K562 (cell line): Measurements from ENCODE around the gene SIMC1. TPM values are rescaled to one million over a fixed set of nuclear protein-coding genes. Genes with fewer than 3 reads are reported as not detected.
A peak's percentile ranks its signal among the peaks of the same experiment; 100 is the strongest.

Experiments
- ATAC-seq: fragments of 200-7000 bp; cut with Tn5 transposase; 3 replicates; pipeline ENCODE4 v1.9.1; 2020; ENCODE audit warnings: moderate library complexity
- BruUV-seq: library from RNA; stranded (reverse); fragments of 400-500 nt; replicated peaks from 2 replicates; lab custom pipeline; 2021; lab: Mats Ljungman, UMichigan
- CTCF ChIA-PET: fragments of 300-600 bp; formaldehyde crosslinking; extraction: SDS; loops from one replicate; lab custom pipeline; 2021; ENCODE audit warnings: low intra/inter-chr PET ratio; lab: Yijun Ruan, JAX
- POLR2A ChIA-PET: fragments of 300-600, 350-650 bp; sonication (Branson Sonifier 250); formaldehyde crosslinking; extraction: SDS; loops from one replicate; lab custom pipeline; 2021; ENCODE audit warnings: antibody characterized with exemption, inconsistent platforms; lab: Yijun Ruan, JAX
- DNase-seq, 4 experiments: peaks; one replicate each; pipeline versions ENCODE4 v3.0.0 to v3.0.0-alpha.2; 2011 to 2018; ENCODE audit warnings: low spot score in 3 of 4, mixed read lengths in 3 of 4; ENCODE audit errors: extremely low read depth in 1 of 4
- FAIRE-seq: peaks from 2 replicates; lab custom pipeline; 2011; peaks lifted over from hg19 to GRCh38; lab: Jason Lieb, UNC
- H2AFZ ChIP-seq: 2 replicates; pipeline ENCODE4 v1.6.0; 2011; ENCODE audit warnings: low read depth, low read length, control low read depth, inconsistent platforms
- H3K27ac ChIP-seq: fragments of 200-600 bp; 3 replicates; pipeline ENCODE4 v1.8.0; 2011; ENCODE audit warnings: low read depth, mild to moderate bottlenecking, control low read depth, inconsistent platforms, low read length, moderate library complexity, mixed read lengths; ENCODE audit errors: extremely low read depth
- H3K27me3 ChIP-seq, 2 experiments: fragments of 300-600 bp in 1 of 2; 2 replicates in 1 of 2; 3 replicates in 1 of 2; pipeline versions ENCODE4 v1.6.0 to v1.8.0; 2011; ENCODE audit warnings: inconsistent platforms in 2 of 2, low read length in 2 of 2, mild to moderate bottlenecking in 1 of 2, mixed read lengths in 1 of 2, moderate library complexity in 1 of 2; ENCODE audit not compliant: control insufficient read depth in 2 of 2, insufficient read depth in 2 of 2
- H3K36me3 ChIP-seq: fragments of 300-600 bp; 3 replicates; pipeline ENCODE4 v1.8.0; 2011; ENCODE audit warnings: mild to moderate bottlenecking, low read length, inconsistent platforms; ENCODE audit not compliant: control insufficient read depth, insufficient read depth
- H3K4me1 ChIP-seq, 2 experiments: fragments of 200-600 bp in 1 of 2; replicated peaks in 1 of 2; 2 replicates in 1 of 2; 3 replicates in 1 of 2; pipeline versions ENCODE4 v1.5.1 to v1.8.0; 2011; ENCODE audit warnings: inconsistent platforms in 2 of 2, low read length in 2 of 2, mild to moderate bottlenecking in 1 of 2, mixed read lengths in 1 of 2, moderate library complexity in 1 of 2; ENCODE audit not compliant: control insufficient read depth in 2 of 2, insufficient read depth in 2 of 2
- H3K4me2 ChIP-seq: 2 replicates; pipeline ENCODE4 v1.6.1; 2011; ENCODE audit warnings: low read length, control low read depth, inconsistent platforms, mixed read lengths; ENCODE audit not compliant: insufficient read depth
- H3K4me3 ChIP-seq: fragments of 200-600 bp; sonication (generic), shearing (Covaris generic); 2 replicates; pipeline ENCODE4 v1.5.1; 2016; ENCODE audit warnings: control low read depth, inconsistent platforms
- H3K79me2 ChIP-seq: fragments of 200-600 bp; 3 replicates; pipeline ENCODE4 v1.8.0; 2011; ENCODE audit warnings: low read length, inconsistent platforms; ENCODE audit not compliant: control insufficient read depth, insufficient read depth
- H3K9ac ChIP-seq, 2 experiments: 2 replicates each; pipeline versions ENCODE4 v1.6.0 to v1.6.1; 2011; ENCODE audit warnings: low read depth in 2 of 2, low read length in 2 of 2, control low read depth in 1 of 2, inconsistent platforms in 1 of 2, mild to moderate bottlenecking in 1 of 2, mixed read lengths in 1 of 2; ENCODE audit not compliant: insufficient read depth in 1 of 2
- H3K9me1 ChIP-seq: one replicate; pipeline ENCODE4 v1.6.0; 2011; ENCODE audit warnings: inconsistent platforms, mild to moderate bottlenecking, low read length, moderate library complexity; ENCODE audit not compliant: control insufficient read depth, insufficient read depth
- H3K9me3 ChIP-seq: replicated peaks from 2 replicates; pipeline ENCODE4 v1.5.1; 2011; ENCODE audit warnings: low read depth, low read length, inconsistent platforms; ENCODE audit not compliant: control insufficient read depth, insufficient read depth
- H4K20me1 ChIP-seq: replicated peaks from 2 replicates; pipeline ENCODE4 v1.6.1; 2011; ENCODE audit warnings: low read length, inconsistent platforms, mixed read lengths; ENCODE audit not compliant: control insufficient read depth, insufficient read depth
- CREB1 ChIP-seq, 2 experiments: sonication (generic) in 1 of 2; formaldehyde crosslinking in 1 of 2; IDR thresholded peaks; 2 replicates each; pipeline versions ENCODE4 v1.6.1 to v1.8.0; 2012 to 2022; ENCODE audit warnings: inconsistent platforms in 1 of 2, mild to moderate bottlenecking in 1 of 2, missing genetic modification reagents in 1 of 2, moderate library complexity in 1 of 2
- GATAD2A ChIP-seq: fragments of 450-650 bp; IDR thresholded peaks from 2 replicates; pipeline ENCODE4 v1.6.1; 2017
- WGBS: fragments of 100-300 bp; shearing (Covaris generic); methylation state at CpG from one replicate; pipeline ENCODE4 v1.1.6; 2016; ENCODE audit warnings: low coverage, mixed read lengths; ENCODE audit not compliant: insufficient coverage; ENCODE audit errors: missing lambda C conversion rate; 5-methylcytosine and 5-hydroxymethylcytosine counted together
- in situ Hi-C: fragments of 300-500 bp; cut with MboI; formaldehyde crosslinking; loops from 4 replicates; pipeline ENCODE4 v1.15.0; 2018; ENCODE audit warnings: inconsistent platforms, mixed read lengths
- intact Hi-C: fragments of 100-400 bp; cut with micrococcal nuclease; formaldehyde crosslinking; loops from 2 replicates; pipeline ENCODE4 v1.14.2; 2022
- polyA plus RNA-seq, 8 experiments: library from polyadenylated mRNA; depleted of rRNA in 4 of 8; stranded (reverse) in 5 of 8; unstranded in 3 of 8; fragments of >200 nt; fragmentation: Nextera tagmentation in 2 of 8; fragmentation: Illumina TruSeq in 1 of 8; extraction: Ambion mirVana in 2 of 8; extraction: Trizol in 1 of 8; gene quantifications; 2 replicates each; pipeline versions ENCODE4 v1.2.1 to v1.2.3, GENCODE V29; 2011 to 2014; ENCODE audit warnings: inconsistent platforms in 1 of 8, missing spikeins in 1 of 8
- total RNA-seq, 7 experiments: library from RNA; depleted of rRNA in 6 of 7; stranded (reverse); fragments of >200 nt in 6 of 7; fragmentation: Illumina TruSeq in 2 of 7; extraction: Trizol in 2 of 7; gene quantifications; 2 replicates each; pipeline versions ENCODE4 v1.2.1 to v1.2.3, GENCODE V29; 2011 to 2021; ENCODE audit warnings: low replicate concordance in 1 of 7

SIMC1 gene
- total and polyA plus RNA-seq, 9 of the 15 experiments (the other 6 are each of a cell fraction or from before 2014, with no cell fraction given), result 7.2 to 36.3 (median 14.7) TPM

DNA sequence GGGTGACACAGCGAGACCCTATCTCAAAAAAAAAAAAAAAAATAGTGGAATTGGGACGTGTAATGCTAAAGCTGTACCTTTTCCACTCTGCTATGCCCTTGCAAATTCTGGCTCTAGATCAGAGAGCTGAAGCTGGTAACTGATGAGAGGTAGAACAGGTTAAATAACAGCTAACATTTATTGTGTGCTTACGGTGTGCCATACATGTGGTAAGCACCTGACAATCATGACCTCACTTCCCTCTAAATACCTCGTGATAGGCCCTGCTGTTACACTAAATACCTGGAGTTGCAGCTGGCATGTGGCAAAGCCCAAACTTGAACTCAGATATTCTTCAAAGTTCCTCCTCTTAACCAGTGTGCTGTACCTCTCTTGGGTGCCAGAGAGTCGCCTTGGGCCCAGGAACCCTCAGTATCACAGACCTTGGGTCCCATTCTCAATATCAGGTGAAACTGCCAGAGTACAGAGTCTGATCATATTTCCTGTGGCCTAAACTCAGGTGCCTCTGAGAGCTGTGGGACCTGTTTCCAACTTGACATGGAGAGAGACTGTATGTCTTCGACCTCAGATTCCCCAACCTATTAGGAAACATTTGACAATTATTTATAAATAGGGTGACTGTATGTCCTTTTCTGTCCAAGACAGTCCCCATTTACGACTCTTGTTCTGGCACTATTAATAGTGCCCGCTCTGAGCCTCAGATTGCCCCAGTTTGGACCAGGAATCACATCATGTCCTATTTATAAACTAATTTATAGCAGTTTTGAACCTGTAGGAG, 131.9 kb downstream of the SIMC1 start:
- Histone ChIP-seq H2AFZ (no peak overlapping the region), H3K9ac (no peak overlapping the region), H3K4me2 (no peak overlapping the region), H3K27ac (no peak overlapping the region), H3K79me2 (no peaks in the 10 kb centered on the region), H3K4me3 (no peak overlapping the region), H3K9me1 (no peaks in the 10 kb centered on the region), H3K9me3 (no peaks in the 10 kb centered on the region), H3K4me1 (peaks cover 11 to 19% of the 10 kb centered on the region in 2 experiments), H4K20me1 (no peaks in the 10 kb centered on the region), H3K27me3 (no peaks in the 10 kb centered on the region), H3K36me3 (no peaks in the 10 kb centered on the region)
- CTCF ChIA-PET, result no interaction called here
- in situ Hi-C loops (no loop called here), intact Hi-C loops (no loop called here)
- 38% methylated on average over 7 of the region's 8 CpGs for WGBS
- POLR2A ChIA-PET, result interaction anchor here (0.6 to 3.0 kb wide), 3 partner anchors 10 to 209 kb away, joined by 3 to 11 read pairs (median 4); no protein-coding TSS in a partner anchor
- no TSS peak for BruUV-seq
- DNase-seq, result no peak
- TF ChIP-seq CREB1 (IDR thresholded peaks at IDR 0.05) (no peak), CREB1 (CRISPR knock-in tag; IDR thresholded peaks at IDR 0.05) (0 out of 2 replicates have a peak, but pooled peaks have one; percentile 16), GATAD2A (no peak)
- no peak for FAIRE-seq
- ATAC-seq, result no peak
